Measurements from ENCODE around the gene SCAMP1.
A peak's percentile ranks its signal among the peaks of the same experiment; 100 is the strongest.

Gene SCAMP1

GRCh38 chr5:78487846-78488245 lies 127.4 kb downstream of the SCAMP1 start:
- TF ChIP-seq GATA3 (IDR thresholded peaks at IDR 0.05; ENCODE audit: low read depth, low read length) = no peak
- no peak for TF ChIP-seq GATA2 (IDR thresholded peaks at IDR 0.05; ENCODE audit: low read depth, low read length)

- no peak for TF ChIP-seq GATA2 (IDR thresholded peaks at IDR 0.05; ENCODE audit: low read depth, low read length)
- TF ChIP-seq GATA3 (IDR thresholded peaks at IDR 0.05; ENCODE audit: low read depth, low read length) = no peak
Measured at GRCh38 chr5:78490709-78491485, 130.5 kb downstream of the SCAMP1 start.

- TF ChIP-seq GATA3 (IDR thresholded peaks at IDR 0.05; ENCODE audit: low read depth, low read length) = no peak
- TF ChIP-seq GATA2 (IDR thresholded peaks at IDR 0.05; ENCODE audit: low read depth, low read length) = peak; percentile 46; the same call in 1 of the 2 replicates
Measured at GRCh38 chr5:78492224-78492623, 131.8 kb downstream of the SCAMP1 start.

GRCh38 chr5:78492650-78493049 lies 132.2 kb downstream of the SCAMP1 start:
- TF ChIP-seq GATA2 (IDR thresholded peaks at IDR 0.05; ENCODE audit: low read depth, low read length) (no peak), GATA3 (IDR thresholded peaks at IDR 0.05; ENCODE audit: low read depth, low read length) (no peak)

GRCh38 chr5:78495800-78496199 lies 135.4 kb downstream of the SCAMP1 start:
- no peak for TF ChIP-seq GATA3 (IDR thresholded peaks at IDR 0.05; ENCODE audit: low read depth, low read length)
- TF ChIP-seq GATA2 (IDR thresholded peaks at IDR 0.05; ENCODE audit: low read depth, low read length) = no peak

GRCh38 chr5:78496373-78496772 lies 136.0 kb downstream of the SCAMP1 start:
- TF ChIP-seq GATA3 (IDR thresholded peaks at IDR 0.05; ENCODE audit: low read depth, low read length) = no peak

GRCh38 chr5:78497573-78498533 lies 137.4 kb downstream of the SCAMP1 start:
- TF ChIP-seq GATA3 (IDR thresholded peaks at IDR 0.05; ENCODE audit: low read depth, low read length) = no peak
- no peak for TF ChIP-seq GATA2 (IDR thresholded peaks at IDR 0.05; ENCODE audit: low read depth, low read length)

- TF ChIP-seq GATA3 (IDR thresholded peaks at IDR 0.05; ENCODE audit: low read depth, low read length) = no peak
- no peak for TF ChIP-seq GATA2 (IDR thresholded peaks at IDR 0.05; ENCODE audit: low read depth, low read length)
Measured at GRCh38 chr5:78499485-78499884, 139.1 kb downstream of the SCAMP1 start.

GRCh38 chr5:78500028-78500427 lies 139.6 kb downstream of the SCAMP1 start:
- TF ChIP-seq GATA2 (IDR thresholded peaks at IDR 0.05; ENCODE audit: low read depth, low read length) (no peak), GATA3 (IDR thresholded peaks at IDR 0.05; ENCODE audit: low read depth, low read length) (no peak)

- TF ChIP-seq GATA3 (IDR thresholded peaks at IDR 0.05; ENCODE audit: low read depth, low read length) (no peak), GATA2 (IDR thresholded peaks at IDR 0.05; ENCODE audit: low read depth, low read length) (no peak)
Measured at GRCh38 chr5:78500871-78501270, 140.5 kb downstream of the SCAMP1 start.

- TF ChIP-seq GATA2 (IDR thresholded peaks at IDR 0.05; ENCODE audit: low read depth, low read length) (no peak), GATA3 (IDR thresholded peaks at IDR 0.05; ENCODE audit: low read depth, low read length) (no peak)
Measured at GRCh38 chr5:78501411-78502352, 141.3 kb downstream of the SCAMP1 start.

GRCh38 chr5:78503958-78504653 lies 143.7 kb downstream of the SCAMP1 start:
- TF ChIP-seq GATA3 (IDR thresholded peaks at IDR 0.05; ENCODE audit: low read depth, low read length) = no peak

Measured in SH-SY5Y (cell line).